MCF 10A (cell line): Measurements from ENCODE around the gene DIP2C. TPM values are rescaled to one million over a fixed set of nuclear protein-coding genes. Genes with fewer than 3 reads are reported as not detected.

Experiments
- BruUV-seq: library from RNA; stranded (reverse); fragments of 400-500 nt; replicated peaks from 2 replicates; lab custom pipeline; 2021; lab: Mats Ljungman, UMichigan
- CTCF ChIA-PET: fragments of 300-600 bp; sonication (Branson Sonifier 250); formaldehyde crosslinking; extraction: SDS; loops from one replicate; lab custom pipeline; 2021; ENCODE audit warnings: antibody characterized with exemption, inconsistent platforms; lab: Yijun Ruan, JAX
- POLR2A ChIA-PET: fragments of 300-600, 350-650 bp; sonication (Branson Sonifier 250); formaldehyde crosslinking; extraction: SDS; loops from one replicate; lab custom pipeline; 2020; ENCODE audit warnings: antibody characterized with exemption, inconsistent platforms; lab: Yijun Ruan, JAX
- DNase-seq: peaks from one replicate; pipeline ENCODE4 v3.0.0-alpha.2; 2018; ENCODE audit not compliant: unreplicated experiment
- H3K27ac Mint-ChIP-seq: one replicate; pipeline ENCODE4 v1.8.0; 2022; ENCODE audit warnings: mild to moderate bottlenecking, low read depth, mixed read lengths; ENCODE audit not compliant: unreplicated experiment
- H3K27me3 Mint-ChIP-seq: one replicate; pipeline ENCODE4 v1.8.0; 2022; ENCODE audit warnings: mixed read lengths; ENCODE audit not compliant: insufficient read depth, unreplicated experiment
- H3K36me3 Mint-ChIP-seq: one replicate; pipeline ENCODE4 v1.8.0; 2022; ENCODE audit warnings: mild to moderate bottlenecking, moderate library complexity, mixed read lengths; ENCODE audit not compliant: insufficient read depth, unreplicated experiment
- H3K4me1 Mint-ChIP-seq: one replicate; pipeline ENCODE4 v1.8.0; 2022; ENCODE audit warnings: mixed read lengths; ENCODE audit not compliant: insufficient read depth, unreplicated experiment
- H3K4me3 Mint-ChIP-seq: one replicate; pipeline ENCODE4 v1.8.0; 2022; ENCODE audit warnings: mild to moderate bottlenecking, moderate library complexity, mixed read lengths; ENCODE audit not compliant: unreplicated experiment
- H3K9me3 Mint-ChIP-seq: one replicate; pipeline ENCODE4 v1.8.0; 2022; ENCODE audit warnings: mixed read lengths; ENCODE audit not compliant: unreplicated experiment
- CTCF ChIP-seq: fragments of 200-600 bp; IDR thresholded peaks from one replicate; pipeline ENCODE4 v1.8.0; 2022; ENCODE audit warnings: antibody characterized with exemption, mild to moderate bottlenecking; ENCODE audit not compliant: unreplicated experiment
- intact Hi-C: fragments of 100-400 bp; cut with micrococcal nuclease; formaldehyde crosslinking; loops from 2 replicates; pipeline ENCODE4 v1.14.1; 2022
- total RNA-seq: library from RNA; stranded (reverse); gene quantifications from 2 replicates; pipeline ENCODE4 v1.2.3, GENCODE V29; 2022

DIP2C gene
- total RNA-seq, 1 experiment from 2014 or later = 0.37 TPM

GRCh38 chr10:531541-531940, 157.9 kb downstream of the DIP2C start:
- H3K27ac Mint-ChIP-seq = no peak overlapping the region
- intact Hi-C loops = no loop called here
- CTCF ChIA-PET = no interaction called here
- POLR2A ChIA-PET = no interaction called here
- no peak overlapping the region for H3K4me3 Mint-ChIP-seq
- no peaks in the 10 kb centered on the region for H3K4me1 Mint-ChIP-seq
- no TSS peak for BruUV-seq
- no peaks in the 10 kb centered on the region for H3K9me3 Mint-ChIP-seq
- TF ChIP-seq CTCF = no peak
- H3K36me3 Mint-ChIP-seq = no peaks in the 10 kb centered on the region
- no peak for DNase-seq
- peaks cover 61% of the 10 kb centered on the region for H3K27me3 Mint-ChIP-seq

GRCh38 chr10:530717-531116, 158.8 kb downstream of the DIP2C start:
- POLR2A ChIA-PET = no interaction called here
- no peaks in the 10 kb centered on the region for H3K9me3 Mint-ChIP-seq
- no TSS peak for BruUV-seq

GRCh38 chr10:529468-530230, 159.8 kb downstream of the DIP2C start:
- TF ChIP-seq CTCF = no peak
- CTCF ChIA-PET = interaction anchor here (0.6 to 1.2 kb wide), 3 partner anchors 19 to 361 kb away, joined by 3 to 9 read pairs (median 3); no protein-coding TSS in a partner anchor

More at GRCh38 chr10:530717-531116, 158.8 kb downstream of the DIP2C start:
- no peak for TF ChIP-seq CTCF
- Mint-ChIP-seq H3K27me3 (peaks cover 52% of the 10 kb centered on the region), H3K36me3 (no peaks in the 10 kb centered on the region), H3K27ac (no peak overlapping the region), H3K4me3 (no peak overlapping the region), H3K4me1 (no peaks in the 10 kb centered on the region)
- intact Hi-C loops = no loop called here
- DNase-seq = peak; percentile 7
- CTCF ChIA-PET = no interaction called here

GRCh38 chr10:528173-529165, 161.0 kb downstream of the DIP2C start:
- no peaks in the 10 kb centered on the region for H3K36me3 Mint-ChIP-seq
- no peak overlapping the region for H3K27ac Mint-ChIP-seq
- TF ChIP-seq CTCF = no peak
- H3K4me1 Mint-ChIP-seq = no peaks in the 10 kb centered on the region
- POLR2A ChIA-PET = no interaction called here
- no peak for DNase-seq
- CTCF ChIA-PET = interaction anchor here (0.6 to 1.2 kb wide), 3 partner anchors 18 to 360 kb away, joined by 3 to 9 read pairs (median 3); no protein-coding TSS in a partner anchor
- H3K27me3 Mint-ChIP-seq = peaks cover 38% of the 10 kb centered on the region
- no TSS peak for BruUV-seq
- no peaks in the 10 kb centered on the region for H3K9me3 Mint-ChIP-seq
- H3K4me3 Mint-ChIP-seq = no peak overlapping the region
- intact Hi-C loops = no loop called here

More at GRCh38 chr10:529468-530230, 159.8 kb downstream of the DIP2C start:
- H3K27me3 Mint-ChIP-seq = peaks cover 42% of the 10 kb centered on the region
- H3K4me1 Mint-ChIP-seq = no peaks in the 10 kb centered on the region
- H3K36me3 Mint-ChIP-seq = no peaks in the 10 kb centered on the region
- DNase-seq = no peak
- H3K4me3 Mint-ChIP-seq = no peak overlapping the region
- POLR2A ChIA-PET = no interaction called here
- no TSS peak for BruUV-seq
- intact Hi-C loops = no loop called here
- no peak overlapping the region for H3K27ac Mint-ChIP-seq
- H3K9me3 Mint-ChIP-seq = no peaks in the 10 kb centered on the region
